Colon (tissue), 2 donors: ENCODE data around the gene INPP5D.

Experiments
- FAIRE-seq: peaks from 2 replicates; lab custom pipeline; 2012; peaks lifted over from hg19 to GRCh38; lab: Jason Lieb, UNC
- donor health status: control.
- donor health status: control.

The INPP5D gene

DNA sequence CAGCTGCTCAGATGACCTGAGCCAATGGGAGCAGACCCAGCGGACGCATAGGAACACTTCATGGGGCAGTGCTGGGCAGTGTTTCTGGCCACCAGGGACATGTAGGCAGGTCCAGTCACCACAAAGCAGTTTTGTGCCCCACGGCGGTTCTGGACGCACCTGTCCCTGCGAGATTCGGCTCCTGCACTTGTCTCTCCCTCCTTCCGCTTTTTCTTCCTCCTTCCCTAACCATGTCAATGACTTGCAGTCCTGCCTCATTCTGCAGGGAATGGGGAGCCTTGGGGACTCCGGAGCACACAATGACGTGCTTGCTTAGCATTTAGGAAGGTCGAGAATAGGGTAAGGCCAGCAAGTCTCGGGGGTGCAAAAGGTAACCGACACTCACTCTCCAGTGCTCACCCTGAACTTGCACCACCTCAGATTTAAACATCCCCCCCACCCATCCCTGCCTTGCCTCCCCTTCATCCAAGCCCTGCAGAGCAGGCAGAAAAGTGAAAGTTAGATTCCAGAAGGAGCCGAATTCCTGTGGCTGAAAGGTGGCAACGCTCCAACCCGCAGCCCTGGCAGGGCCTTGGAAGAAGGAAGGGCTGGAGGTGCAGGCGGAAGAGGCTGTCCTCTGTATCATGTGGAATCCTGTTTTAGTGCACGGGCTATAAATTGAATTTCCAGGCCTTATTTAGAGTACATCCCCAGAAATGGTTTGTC lies 150.9 kb downstream of the INPP5D start:
- no peak for FAIRE-seq

- FAIRE-seq = no peak
These were observed 151.4 kb downstream of the INPP5D start for GRCh38 chr2:233211548-233211895.

DNA sequence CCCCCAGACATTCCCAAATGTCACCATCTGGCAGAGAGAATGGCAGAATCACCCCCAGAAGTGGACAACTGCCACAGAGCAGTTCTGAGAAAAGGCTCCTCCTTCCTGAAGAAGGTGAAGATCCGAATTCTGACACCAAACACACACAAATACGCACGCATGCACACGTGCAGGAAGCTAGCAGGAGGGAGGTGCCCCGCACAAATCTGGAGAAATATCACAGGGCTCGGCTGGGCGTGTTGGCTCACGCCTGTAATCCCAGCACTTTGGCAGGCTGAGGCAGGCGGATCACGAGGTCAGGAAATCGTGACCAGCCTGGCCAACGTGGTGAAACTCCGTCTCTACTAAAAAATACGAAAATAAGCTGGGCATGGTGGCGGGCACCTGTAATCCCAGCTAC lies 152.9 kb downstream of the INPP5D start:
- no peak for FAIRE-seq

DNA sequence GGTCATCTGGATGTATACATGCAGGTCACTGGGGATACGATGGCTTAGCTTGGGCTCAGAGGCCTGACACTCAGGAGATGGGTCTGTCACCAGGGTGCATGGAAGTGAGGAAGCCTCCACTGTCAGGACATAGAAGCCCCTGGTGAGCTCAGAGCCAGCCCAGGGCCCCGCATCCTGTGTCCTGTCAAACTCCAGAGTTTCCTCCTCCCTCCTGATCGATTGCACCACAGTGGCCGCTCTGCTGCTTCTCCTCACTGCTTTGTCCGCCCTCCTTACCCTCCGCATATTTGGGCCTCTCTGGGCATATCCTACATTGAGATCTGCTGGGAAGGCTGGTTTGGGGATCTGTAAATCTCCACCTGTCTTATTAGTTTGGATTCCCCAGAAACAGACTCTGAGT lies 153.8 kb downstream of the INPP5D start:
- FAIRE-seq = no peak

DNA sequence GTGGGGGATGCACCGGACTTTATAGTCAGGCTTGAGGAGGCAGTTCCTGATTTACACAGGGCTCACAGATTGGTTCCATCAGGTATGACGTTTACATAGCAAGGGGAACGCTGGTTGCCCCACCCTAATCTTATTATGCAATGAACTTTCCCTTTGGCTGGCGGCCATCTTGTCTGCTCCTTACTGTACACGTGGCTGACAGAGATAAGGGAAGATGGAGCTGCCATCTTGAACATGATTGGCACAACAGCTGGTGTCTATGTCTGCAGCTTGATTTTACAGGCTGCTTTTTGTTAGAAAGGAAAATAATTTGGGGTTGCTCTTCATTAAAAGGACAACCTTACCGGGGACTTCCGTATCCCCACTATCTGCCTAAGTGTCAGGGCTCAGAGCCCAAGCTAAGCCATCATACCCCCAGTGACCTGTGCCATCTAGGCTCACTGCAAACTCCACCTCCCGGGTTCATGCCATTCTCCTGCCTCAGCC lies 157.8 kb downstream of the INPP5D start:
- FAIRE-seq = no peak

DNA sequence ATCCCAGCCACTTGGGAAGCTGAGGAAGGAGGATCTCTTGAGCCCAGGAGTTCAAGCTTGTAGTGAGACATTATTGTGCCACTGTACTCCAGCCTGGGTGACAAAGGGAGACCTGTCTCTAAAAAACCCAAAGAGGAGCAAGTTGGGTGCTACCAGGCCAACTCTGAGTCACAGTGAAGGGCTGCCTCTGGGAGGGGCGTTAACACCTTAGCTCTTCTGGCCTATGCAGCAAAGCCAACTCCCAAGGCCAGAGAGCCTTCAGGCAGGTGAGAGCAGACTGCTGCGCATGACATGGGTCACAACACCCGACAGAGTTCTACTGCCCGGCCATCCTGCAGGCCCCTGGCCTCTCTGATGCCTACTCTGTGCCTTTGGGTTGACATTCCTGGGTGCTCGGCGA lies 158.7 kb downstream of the INPP5D start:
- FAIRE-seq = no peak

- no peak for FAIRE-seq
These were observed 159.7 kb downstream of the INPP5D start for GRCh38 chr2:233219848-233220247.

GRCh38 chr2:233221378-233222063 lies 161.4 kb downstream of the INPP5D start:
- FAIRE-seq = no peak

DNA sequence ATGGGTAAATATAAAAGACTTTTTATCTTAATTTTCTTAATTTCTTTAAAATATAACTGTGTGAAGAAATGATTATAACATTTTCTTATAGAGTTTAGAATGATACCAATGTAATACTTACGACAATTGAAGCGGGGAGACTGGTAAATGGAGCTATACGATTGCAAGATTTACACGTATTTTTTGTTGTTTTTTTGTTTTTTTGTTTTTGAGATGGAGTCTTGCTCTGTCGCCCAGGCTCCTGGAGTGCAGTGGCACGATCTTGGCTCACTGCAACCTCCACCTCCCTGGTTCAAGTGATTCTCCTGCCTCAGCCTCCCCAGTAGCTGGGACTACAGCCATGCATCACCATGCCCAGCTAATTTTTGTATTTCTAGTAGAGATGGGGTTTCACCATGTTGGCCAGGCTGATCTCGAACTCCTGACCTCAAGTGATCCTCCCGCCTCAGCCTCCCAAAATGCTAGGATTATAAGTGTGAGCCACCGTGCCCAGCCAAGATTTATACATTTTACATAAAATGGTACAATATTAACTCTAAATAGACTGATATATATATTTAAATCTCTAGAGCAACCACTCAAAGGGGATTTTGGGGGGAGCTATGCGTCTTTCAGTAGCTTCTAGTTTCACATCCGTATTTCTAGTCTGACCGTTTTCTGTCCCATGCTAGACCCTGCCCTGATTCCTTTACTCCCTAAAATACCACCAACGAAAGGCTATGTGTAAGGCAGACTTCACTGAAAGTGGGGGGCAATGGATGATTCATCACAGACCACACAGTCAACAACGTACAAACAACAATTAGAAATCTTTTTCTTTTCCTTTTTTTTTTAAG lies 163.1 kb downstream of the INPP5D start:
- no peak for FAIRE-seq

- no peak for FAIRE-seq
These were observed 165.3 kb downstream of the INPP5D start for GRCh38 chr2:233225230-233226068.

- FAIRE-seq = no peak
These were observed 166.4 kb downstream of the INPP5D start for GRCh38 chr2:233226511-233227031.

- no peak for FAIRE-seq
These were observed 167.3 kb downstream of the INPP5D start for GRCh38 chr2:233227346-233227978.

GRCh38 chr2:233228376-233228775 lies 168.2 kb downstream of the INPP5D start:
- no peak for FAIRE-seq

- no peak for FAIRE-seq
These were observed 173.6 kb downstream of the INPP5D start for GRCh38 chr2:233233618-233234230.

DNA sequence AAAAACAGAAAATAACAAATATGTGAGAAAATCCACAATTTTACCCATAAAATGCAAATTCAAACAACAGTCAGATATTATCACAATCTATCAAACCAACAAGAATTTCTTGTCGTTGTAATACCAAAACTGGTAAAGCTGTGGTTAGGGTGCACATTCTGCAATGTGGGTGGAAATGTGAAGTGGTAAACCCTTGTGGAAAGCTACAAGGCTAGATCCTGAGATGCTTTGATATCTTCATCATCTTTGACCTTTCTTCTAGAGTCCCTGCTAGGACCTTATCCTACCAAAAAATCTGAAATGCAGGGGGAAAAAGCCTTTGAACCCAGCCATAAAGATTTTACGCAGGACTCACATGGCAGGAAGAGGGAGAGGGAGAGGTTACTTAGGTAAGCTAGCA lies 174.1 kb downstream of the INPP5D start:
- no peak for FAIRE-seq

DNA sequence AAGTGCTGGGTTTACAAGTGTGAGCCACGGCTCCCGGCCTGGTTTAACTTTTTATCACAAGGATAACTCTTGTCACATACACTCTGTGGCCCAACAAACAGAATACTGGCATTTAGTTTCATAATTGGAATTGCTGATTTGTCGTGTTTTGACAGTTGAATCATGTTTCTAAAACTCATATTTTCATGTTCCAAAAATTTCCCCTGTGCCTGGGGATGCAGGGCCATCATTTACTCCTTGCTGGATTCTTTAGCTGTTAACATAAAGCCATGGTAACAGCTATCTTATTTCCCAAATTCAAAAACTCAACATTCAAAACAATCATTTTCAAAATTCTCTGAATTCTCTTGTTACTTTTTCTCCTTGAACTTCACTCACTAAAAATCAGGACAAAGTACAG lies 174.9 kb downstream of the INPP5D start:
- no peak for FAIRE-seq

DNA sequence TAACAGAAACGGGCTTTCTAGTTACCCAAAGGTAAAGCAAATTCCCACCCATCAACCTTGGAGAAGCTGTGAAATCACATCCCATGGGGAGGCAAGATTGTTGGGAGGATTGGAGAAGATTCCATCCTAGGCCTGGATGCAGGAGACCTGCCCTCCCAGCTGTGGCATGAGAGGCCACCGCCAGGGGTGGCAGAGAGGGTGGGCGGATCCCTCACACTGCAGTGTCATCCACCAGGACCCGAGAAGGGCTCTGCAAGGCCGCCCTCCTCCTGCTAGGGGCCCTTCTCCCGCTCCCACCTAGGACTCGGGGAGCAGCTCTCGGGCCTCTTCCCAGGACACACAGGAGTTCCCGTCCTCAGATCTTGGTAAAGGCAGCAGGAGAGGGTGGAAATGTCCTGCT lies 175.8 kb downstream of the INPP5D start:
- FAIRE-seq = no peak

GRCh38 chr2:233236820-233237589 lies 176.9 kb downstream of the INPP5D start:
- FAIRE-seq = no peak

- no peak for FAIRE-seq
These were observed 180.8 kb downstream of the INPP5D start for GRCh38 chr2:233240897-233241296.

- no peak for FAIRE-seq
These were observed 181.7 kb downstream of the INPP5D start for GRCh38 chr2:233241803-233242202.
